Stimulated activated CD8-positive, alpha-beta memory T cell treated with anti-CD3 and anti-CD28 coated beads, Interleukin-4, amount 100 ng/mL, for 4 hours (primary cell): ENCODE measurements around the gene CD34.
"Not testable (repeated sequence)": the region's sequence is repeated elsewhere in the genome, so short reads cannot be mapped to it uniquely, and the experiment has no call there.

Experiments used
- DNase-seq, 2 donors: peaks; one replicate each; pipeline ENCODE4 v3.0.0-alpha.2; 2020; ENCODE audit warnings: low read depth in 2 of 2, low spot score in 1 of 2

CD34 gene, protein sequence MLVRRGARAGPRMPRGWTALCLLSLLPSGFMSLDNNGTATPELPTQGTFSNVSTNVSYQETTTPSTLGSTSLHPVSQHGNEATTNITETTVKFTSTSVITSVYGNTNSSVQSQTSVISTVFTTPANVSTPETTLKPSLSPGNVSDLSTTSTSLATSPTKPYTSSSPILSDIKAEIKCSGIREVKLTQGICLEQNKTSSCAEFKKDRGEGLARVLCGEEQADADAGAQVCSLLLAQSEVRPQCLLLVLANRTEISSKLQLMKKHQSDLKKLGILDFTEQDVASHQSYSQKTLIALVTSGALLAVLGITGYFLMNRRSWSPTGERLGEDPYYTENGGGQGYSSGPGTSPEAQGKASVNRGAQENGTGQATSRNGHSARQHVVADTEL

DNA sequence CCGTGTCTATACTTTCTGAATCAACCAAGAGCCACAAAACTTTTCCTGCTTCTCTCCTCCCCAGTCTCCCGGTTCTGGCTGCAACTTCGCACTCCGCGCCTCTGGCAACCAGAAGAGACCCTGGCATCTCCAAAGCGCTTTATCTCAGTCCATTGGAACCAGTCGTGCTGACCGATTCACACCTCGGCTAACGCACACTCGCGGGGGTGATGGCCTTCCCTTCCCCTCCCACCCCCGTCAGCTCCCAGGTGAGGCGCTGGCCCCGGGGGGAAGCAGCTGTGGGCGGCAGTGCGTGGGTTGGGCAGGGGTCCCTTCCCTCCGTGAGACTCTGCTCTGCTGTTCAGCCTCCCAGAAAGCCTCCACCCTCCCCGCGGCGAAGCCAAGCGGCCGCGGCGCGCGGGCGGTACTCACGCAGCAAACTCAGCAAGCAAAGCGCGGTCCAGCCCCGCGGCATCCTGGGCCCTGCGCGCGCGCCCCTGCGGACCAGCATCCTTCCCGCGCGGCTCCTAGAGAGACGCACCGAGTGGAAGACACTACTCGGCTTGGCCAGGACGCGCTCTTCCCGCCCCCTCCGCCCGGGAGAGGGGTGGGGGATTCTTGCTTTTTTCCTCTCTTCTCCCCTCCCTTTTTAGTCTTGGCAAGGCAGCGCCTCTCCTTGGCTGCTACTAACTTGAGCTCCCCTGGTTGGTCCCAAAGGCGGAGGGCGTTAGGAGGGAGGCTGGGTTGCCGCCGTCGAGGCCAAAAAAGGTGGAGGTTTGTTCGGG is at the start of gene CD34:
CD34 (minus strand) TSS at position 535 of the 764 bp plus-strand sequence; CDS start at position 490, 45 bp downstream.
- no peak for DNase-seq

DNA sequence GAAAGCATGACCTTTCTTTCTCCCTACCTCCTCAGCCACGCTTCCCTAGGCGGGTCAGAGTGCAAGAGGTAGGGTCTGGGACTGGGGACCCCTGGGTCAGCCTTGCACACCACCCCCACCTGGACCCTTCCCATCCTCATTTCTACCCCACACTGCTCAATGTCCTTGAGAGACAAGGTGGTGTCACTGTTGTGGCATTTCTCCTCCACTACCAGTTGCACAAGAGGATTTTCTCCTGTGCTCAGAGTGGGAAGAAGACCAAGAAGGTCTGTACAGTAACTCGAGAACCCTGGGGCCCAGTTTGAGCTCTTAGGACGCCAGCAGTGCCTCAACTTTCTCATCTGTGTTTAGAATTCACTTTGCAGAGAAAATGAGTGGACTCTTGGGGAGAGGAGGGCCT is 49.4 kb upstream of the CD34 start:
- no peak for DNase-seq

DNA sequence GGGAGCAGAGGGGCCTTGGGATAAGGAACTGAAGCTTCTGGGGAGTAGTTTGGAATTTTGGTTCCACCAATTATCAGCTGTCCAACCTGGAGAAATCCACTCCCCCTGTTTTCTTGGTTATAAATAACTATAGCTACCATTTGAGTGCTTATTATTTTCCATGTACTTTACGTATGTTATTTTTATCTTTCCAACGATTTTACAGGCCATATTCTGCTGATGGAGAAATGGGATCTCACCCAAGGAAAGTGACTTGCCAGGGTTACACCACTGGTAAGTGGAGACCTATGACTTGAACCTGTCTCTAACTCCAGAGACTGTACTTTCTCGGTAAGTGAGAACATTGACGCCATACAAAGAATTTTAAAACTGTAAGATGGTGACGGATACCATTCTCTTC is 49.0 kb upstream of the CD34 start:
- no peak for DNase-seq

DNA sequence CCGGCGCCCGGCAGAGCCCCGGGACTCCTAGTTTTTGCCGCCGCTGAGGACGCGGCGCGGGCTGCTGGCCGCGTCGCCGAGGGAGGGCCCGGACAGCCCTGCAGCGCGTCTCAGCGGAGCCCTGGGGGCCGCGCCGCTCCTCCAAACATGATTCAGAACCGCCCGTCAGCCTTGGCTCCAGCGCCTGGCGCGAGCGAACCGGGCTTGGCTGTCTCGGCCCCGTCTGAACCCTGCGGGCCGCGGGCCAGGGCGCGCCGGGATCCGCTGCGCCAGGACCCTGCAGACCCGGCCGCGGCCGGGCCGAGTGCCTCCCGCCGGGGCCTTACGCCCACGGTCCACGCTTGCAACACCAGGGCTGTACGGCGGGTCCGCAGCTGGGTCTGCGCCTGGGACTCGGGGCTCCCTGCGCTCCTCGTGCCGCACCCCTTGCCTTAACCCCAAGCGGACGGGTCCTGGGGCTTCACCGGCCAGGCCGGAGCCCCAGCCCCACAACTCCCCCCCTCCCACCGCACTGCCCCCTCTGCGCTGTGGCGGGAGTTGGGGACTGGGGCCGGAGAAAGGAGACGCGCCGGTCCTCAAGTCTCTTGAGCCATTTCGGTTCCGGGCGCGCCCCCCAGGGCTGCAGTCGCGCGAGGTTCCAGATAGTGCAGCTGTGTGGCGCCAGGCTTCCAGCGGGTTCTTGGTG is 48.4 kb upstream of the CD34 start:
- no peak for DNase-seq

DNA sequence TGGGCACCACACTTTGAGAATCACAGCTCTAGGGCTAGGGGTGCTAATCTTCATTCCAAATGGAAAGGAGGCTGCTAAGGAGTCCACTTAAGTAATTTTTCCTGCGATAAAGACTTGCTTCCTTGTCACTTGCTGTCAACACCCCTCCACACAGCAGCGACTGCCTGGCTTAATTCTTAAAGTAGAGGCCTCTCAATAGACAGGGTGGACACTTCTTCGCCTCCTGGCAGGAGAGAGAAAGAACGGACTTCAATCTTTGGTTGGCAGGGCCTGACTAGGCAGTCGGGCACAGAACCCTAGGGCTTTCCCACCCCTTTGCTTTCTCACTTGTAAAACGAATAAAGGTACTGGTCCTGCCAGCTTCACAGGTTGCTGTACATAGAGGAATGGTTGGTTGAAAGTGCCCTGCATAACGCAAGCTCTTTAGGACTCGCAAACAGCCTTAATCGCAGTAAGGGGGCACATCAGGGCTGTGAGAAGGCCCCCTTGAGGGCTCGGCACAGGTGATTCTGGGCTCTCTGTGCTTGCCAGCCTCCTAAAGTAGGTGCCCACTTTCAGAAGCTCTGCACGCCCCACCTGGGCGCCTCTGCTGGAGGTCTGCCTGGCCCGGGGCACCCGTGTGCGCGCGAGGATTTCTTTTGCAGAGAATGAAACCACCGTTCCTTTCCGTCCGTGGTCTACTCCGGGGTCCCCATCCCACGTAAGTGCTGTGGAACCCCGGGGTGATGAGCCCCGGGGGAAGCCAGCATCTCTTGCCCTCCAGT is 47.6 kb upstream of the CD34 start:
- DNase-seq = no peak

DNA sequence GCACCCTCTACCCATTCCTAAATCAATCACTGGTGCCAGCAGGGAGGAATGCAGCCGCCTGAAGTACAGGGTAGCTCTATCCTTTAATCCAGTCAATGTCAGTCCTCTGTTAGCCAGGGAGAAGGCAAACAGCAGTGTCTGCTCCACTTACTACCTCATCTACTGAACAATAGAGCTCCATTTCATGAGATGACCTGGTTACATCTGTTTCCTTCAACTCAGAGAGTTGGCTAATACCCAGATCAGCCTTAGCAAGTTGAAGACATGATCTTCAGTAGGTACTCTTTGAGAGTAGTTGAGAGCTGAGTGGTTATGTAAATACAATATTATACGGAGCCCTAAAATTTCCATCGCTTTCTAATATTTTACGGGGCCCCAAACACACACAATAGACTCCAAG is 46.1 kb upstream of the CD34 start:
- DNase-seq = no peak

DNA sequence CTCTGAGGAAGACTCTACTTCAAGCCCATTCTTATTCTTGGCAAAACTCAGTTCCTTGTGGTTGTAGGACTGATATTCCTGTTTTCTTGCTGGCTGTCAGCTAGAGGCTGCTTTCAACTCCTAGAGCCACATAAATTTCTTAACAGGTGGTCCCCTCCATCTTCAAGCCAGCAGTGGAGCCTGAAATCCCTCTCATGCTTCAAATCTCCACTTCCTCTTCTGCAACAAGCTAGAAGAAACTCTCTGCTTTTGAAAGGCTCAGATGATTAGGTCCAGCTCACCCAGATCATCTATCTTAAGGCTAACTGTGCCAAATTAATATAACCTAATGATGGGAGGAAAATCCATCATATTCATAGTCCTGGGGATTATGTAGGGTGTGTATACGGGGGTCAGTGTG is 43.2 kb upstream of the CD34 start:
- no peak for DNase-seq

DNA sequence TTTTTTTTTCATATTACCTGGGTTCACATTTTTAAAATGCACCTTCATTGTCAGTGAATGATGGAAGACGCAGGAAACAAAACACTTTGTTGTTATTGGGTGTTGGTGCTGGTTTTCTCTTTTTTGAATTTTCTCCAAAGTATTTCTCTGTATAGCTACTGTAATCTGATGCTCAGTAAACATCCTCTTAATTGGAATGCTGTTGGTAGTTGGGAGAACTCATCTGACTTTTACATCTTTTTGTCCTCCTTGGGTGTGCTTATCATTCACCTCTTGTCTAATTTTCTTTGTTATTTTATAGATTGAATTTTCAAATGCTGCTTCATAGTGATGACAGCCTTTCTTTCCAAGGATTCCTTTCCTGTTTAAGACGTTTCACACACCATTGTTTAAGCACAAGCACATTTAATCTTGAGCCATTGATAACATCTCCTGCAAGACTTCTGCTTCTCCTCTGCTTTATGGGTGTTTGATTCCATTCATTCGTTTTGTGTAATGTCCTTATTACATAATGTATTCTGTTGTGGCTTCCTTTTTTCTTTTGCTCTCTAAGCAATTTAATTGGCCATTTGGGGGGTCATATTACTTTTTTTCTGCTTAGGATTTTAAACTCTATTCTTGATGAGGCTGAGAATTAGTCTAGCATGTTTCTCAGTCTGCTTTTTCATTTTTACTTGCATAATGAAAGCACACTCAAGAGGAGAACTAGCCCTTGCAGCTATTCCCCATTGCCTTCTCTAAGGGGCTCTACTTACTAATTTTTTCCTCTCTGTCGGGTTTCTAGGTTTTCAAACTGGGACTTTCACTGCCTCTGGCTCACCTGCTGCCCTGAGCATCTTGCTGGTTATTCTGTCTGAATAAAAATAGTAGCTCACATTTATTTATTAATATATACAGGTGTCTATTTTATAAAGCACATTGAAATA is 42.0 kb upstream of the CD34 start:
- DNase-seq = no peak

DNA sequence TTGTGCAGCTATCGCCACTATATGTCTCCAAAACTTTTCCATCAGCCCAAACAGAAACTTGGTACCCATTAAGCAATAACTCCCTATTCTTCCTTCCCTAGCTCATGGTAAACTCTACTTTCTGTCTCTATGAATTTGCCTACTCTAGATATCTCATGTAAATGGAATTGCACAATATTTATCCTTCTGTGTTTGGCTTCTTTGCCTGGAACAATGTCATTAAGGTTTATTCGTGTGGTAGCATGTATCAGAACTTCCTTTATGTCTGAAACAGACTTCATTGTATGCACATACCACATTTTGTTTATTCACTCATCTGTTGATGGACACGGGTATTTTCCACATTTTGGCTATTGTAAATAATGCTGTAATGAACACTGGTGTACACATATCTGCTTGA is 40.7 kb upstream of the CD34 start:
- DNase-seq = no peak

DNA sequence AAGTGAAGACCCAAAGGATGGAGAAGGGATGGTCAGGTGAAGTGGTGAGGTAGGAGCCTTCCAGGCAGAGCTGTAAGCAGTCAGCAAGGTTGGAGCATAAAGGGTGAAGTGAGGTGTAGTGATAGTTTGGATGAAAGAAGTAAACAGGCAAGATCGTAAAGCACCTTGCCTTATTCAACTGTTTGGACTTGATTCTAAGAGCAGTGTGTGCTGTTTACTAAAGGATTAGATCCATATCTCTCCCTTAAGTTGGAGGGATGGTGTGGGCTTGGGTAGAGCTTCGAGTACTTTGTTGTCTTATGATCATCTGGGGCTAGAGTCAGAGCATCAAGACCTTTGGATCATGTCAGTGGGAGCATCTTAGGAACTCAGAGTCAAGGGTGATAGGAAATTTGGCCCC is 39.8 kb upstream of the CD34 start:
- no peak for DNase-seq

DNA sequence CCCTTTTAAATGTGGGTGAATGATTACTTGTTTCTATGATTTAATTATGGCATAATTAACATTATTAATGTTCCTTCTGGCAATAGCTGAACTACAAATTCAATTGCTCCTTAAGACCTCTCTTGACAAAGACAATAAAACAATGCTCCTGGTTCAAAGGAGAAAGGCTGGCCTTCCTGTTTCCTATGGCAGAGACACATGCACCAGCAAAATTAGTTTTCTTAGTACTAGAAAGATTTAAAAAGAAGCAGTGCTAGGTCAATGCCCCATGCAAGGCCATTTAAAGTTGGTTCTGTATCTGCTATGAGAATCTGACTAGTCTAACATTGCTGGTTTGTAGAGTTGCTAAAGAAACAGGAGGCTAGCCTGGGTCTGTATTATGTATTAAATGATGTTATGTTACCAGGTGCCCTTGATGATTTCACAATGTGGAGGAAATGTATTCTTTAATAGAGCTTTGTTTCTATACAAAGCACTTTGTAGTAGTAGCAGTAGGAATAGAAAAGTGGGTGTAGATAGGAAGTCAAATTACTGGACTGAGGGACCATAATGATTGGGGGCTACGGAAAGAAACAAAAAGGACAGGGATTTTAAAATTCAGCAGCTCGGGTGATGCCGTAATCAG is 38.8 kb upstream of the CD34 start:
- DNase-seq = no peak

DNA sequence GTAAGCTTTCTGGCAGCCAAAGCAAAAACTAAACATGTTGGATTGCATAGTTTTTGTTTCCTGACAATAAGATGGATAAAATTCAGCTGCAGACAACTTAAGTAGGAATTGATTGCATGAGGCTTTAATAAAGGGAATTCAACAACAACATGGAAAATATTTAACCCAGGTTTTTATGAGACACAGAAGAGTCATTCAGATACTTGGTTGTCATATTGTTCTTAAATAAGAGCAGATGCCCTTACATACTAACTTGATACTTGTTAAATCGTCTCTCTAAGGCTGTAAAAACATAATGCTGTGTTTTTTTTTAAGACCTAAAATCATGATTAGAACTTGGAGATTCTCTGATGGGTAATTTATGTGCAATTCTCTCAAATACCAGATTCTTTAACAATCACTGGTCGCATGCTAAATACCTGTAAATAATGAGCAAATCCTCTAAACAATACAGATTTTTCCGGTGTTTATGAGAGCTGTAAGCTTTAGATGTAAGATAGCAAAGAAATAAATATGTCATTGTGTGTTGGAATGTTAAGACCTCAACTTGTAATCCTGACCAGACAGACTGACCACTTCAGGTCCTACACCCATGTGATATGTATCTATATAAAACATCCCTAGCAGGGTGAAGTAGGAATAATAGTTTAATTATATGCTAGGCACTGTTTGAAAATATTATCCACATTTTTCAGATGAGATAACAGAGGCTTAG is 37.8 kb upstream of the CD34 start:
- no peak for DNase-seq

DNA sequence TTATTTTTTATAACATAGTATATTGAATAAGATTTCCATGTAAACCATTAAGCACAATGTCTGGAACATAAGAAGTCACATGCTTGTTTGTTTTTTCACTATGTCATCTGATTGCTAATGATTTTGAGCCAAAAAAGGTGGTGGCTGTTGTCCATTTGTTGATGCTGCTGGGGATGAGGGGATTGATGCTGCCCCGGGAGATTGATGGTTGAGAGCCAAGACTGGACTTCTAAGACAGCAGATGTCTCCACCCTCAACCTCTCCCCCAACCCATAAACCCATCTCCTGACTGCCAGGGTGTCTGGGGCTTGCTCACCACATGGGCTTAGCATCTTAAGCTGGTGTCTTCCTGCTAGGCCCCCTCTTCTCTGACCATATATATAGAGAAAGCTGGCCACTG is 35.8 kb upstream of the CD34 start:
- no peak for DNase-seq

DNA sequence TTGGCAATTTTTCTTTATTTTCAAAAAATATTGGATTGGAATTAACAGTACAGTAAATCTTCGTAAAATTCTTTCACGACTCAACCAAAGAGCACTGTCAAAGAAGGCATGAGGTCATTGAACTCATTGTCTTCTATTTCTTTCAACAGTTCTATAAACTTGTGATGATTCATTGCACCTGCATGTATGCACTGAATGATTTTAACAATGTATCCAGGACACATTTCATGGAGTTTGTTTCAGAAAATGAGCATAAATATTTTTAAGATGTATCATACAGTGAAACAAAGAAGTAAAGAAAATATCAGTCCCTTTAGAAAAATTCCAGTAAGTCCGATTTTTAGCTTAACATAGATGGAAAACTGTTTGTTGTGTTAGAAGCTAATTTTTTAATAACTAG is 33.6 kb upstream of the CD34 start:
- DNase-seq = no peak

DNA sequence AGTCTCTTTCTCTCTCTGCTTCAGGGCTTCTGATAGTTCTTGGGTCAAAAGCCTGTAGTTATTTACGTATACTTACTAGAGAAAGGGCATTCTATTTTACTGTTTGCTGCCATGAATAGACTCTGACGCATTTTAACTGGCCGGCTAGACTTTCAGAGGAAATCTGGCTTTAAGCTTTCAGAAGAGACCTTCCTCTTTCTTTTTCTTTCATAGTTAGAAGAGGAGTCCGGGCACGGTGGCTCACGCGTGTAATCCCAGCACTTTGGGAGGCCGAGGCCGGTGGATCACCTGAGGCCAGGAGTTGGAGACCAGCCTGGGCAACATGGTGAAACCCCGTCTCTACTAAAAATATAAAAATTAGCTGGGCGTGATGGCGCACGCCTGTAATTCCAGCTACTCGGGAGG is 31.4 kb upstream of the CD34 start:
- not testable (repeated sequence) for DNase-seq

DNA sequence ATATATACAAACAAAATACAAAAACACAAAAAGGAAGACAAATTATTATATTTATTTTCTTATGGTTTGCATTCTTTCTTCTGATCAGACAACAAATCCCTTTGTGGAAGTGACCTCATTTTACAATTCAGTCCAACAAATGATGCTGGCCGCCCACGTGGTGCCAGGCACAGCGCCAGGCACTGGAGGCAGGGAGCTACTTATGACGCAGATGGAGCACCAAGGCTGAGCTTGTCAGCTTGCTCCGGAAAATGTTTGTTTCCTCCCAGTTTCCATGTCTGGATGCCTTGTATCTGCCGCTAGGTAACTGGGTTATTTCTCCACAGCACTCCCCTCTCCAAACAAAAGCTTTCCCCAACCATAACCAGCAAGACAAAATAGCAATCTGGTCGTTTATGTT is 30.7 kb upstream of the CD34 start:
- DNase-seq = no peak

DNA sequence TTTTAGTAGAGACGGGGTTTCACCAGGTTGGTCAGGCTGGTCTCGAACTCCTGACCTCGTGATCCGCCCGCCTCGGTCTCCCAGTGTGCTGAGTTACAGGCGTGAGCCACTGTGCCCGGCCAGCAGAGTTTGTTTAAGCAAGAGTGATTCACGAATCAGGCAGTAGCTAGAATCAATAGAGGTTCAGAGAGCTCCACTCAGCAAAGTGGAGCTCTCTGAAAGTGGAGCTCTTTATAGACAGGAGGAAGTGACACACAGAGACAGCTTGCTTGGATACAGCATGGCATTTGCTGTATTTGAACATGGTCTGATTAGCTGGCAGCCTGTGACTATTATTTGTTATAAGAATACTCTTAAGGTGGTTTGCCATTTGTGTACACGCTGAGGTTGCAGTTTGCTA is 27.1 kb upstream of the CD34 start:
- DNase-seq = no peak

DNA sequence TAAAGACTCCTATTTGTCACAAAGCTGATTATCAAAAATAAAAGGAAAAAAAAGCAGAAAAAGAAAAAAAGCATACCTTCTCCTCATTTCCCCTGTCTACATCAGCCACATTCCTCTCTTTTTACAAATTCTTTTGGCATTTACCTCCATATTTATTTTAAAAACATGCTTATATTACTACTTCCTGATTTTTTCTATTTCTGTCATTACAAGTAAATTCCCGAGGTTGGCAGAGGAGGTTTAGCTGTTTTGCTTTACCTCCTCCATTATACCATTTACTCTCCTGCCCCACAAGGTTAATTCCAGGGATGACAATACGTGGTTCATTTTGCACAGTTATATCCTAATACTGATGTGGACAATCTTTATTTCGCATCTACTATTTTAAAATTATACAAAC is 26.3 kb upstream of the CD34 start:
- DNase-seq = no peak

DNA sequence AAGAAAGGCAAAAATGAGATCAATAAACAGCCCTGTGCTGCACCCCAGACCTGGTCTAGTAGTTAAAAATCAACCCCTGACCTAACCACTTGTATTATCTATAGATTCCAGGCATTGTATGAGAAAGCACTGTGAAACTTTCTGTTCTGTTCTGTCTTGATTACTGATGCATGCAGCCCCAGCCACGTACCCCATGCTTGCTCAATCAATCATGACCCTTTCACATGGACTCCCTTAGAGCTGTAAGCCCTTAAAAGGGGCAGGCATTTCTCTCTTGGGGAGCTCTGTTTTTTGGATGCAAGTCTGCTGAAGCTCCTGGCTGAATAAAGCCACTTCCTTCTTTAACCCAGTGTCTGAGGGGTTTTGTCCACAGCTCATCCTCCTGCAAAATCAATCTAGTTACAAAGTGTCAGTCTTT is 24.2 kb upstream of the CD34 start:
- DNase-seq = no peak
